GM12878 (cell line): ENCODE measurements around the gene RAD51B. TPM values are rescaled to one million over a fixed set of nuclear protein-coding genes. Genes with fewer than 3 reads are reported as not detected.

Source experiments
- BRCA1 ChIP-seq: IDR thresholded peaks from 2 replicates; pipeline ENCODE4 v1.6.1; 2011; ENCODE audit warnings: low read depth, low read length, improper control_type of control experiment
- CEBPB ChIP-seq, 2 experiments: fragments of 150-350 bp in 1 of 2; IDR thresholded peaks; 2 replicates each; pipeline ENCODE4 v1.6.1; 2012 to 2014; ENCODE audit warnings: low read depth in 2 of 2, low read length in 2 of 2, borderline replicate concordance in 1 of 2, inconsistent platforms in 1 of 2
- CHD4 ChIP-seq: fragments of 200-600 bp; sonication (generic); IDR thresholded peaks from 2 replicates; pipeline ENCODE4 v1.6.1; 2016; ENCODE audit warnings: mild to moderate bottlenecking
- DPF2 ChIP-seq: fragments of 450-650 bp; IDR thresholded peaks from 2 replicates; pipeline ENCODE4 v1.6.1; 2017; ENCODE audit warnings: mild to moderate bottlenecking
- EP300 ChIP-seq, 2 experiments: fragments of 150-350 bp in 1 of 2; IDR thresholded peaks; 2 replicates each; pipeline ENCODE4 v1.6.1; 2011 to 2012; ENCODE audit warnings: low read depth in 2 of 2, low read length in 2 of 2, borderline replicate concordance in 1 of 2, improper control_type of control experiment in 1 of 2, inconsistent platforms in 1 of 2; ENCODE audit not compliant: control insufficient read depth in 1 of 2
- EZH2 ChIP-seq: IDR thresholded peaks from 2 replicates; pipeline ENCODE4 v1.6.1; 2012; ENCODE audit warnings: low read depth, mild to moderate bottlenecking, control low read depth, inconsistent platforms, low read length, borderline replicate concordance; ENCODE audit not compliant: control insufficient read depth
- HDGF ChIP-seq: fragments of 450-650 bp; IDR thresholded peaks from 2 replicates; pipeline ENCODE4 v1.6.1; 2016; ENCODE audit warnings: antibody characterized with exemption
- IRF4 ChIP-seq: IDR thresholded peaks from 2 replicates; pipeline ENCODE4 v1.6.1; 2011; ENCODE audit warnings: low read depth, low read length
- LARP7 ChIP-seq: fragments of 450-650 bp; IDR thresholded peaks from 2 replicates; pipeline ENCODE4 v1.6.1; 2017; ENCODE audit warnings: mild to moderate bottlenecking
- MTA3 ChIP-seq: IDR thresholded peaks from 2 replicates; pipeline ENCODE4 v1.6.1; 2012; ENCODE audit warnings: low read length, inconsistent platforms, borderline replicate concordance
- MYB ChIP-seq: fragments of 150-350 bp; IDR thresholded peaks from 2 replicates; pipeline ENCODE4 v1.6.1; 2014; ENCODE audit warnings: mild to moderate bottlenecking, low read depth, low read length, borderline replicate concordance
- NFIC ChIP-seq: IDR thresholded peaks from 2 replicates; pipeline ENCODE4 v1.6.1; 2012; ENCODE audit warnings: low read depth, mild to moderate bottlenecking, inconsistent platforms, low read length, moderate library complexity
- PAX8 ChIP-seq: fragments of 450-650 bp; IDR thresholded peaks from 2 replicates; pipeline ENCODE4 v1.6.1; 2017; ENCODE audit warnings: mild to moderate bottlenecking, moderate library complexity
- POLR2AphosphoS5 ChIP-seq: IDR thresholded peaks from 2 replicates; pipeline ENCODE4 v1.6.1; 2011; ENCODE audit warnings: mild to moderate bottlenecking, low read length, inconsistent platforms
- RAD21 ChIP-seq: IDR thresholded peaks from 2 replicates; pipeline ENCODE4 v1.6.1; 2011; ENCODE audit warnings: mild to moderate bottlenecking, low read depth, low read length, moderate library complexity; ENCODE audit not compliant: insufficient read depth
- SMAD1 ChIP-seq: fragments of 450-650 bp; IDR thresholded peaks from 2 replicates; pipeline ENCODE4 v1.6.1; 2018; ENCODE audit warnings: mild to moderate bottlenecking, low read depth; ENCODE audit not compliant: partially characterized antibody
- SP1 ChIP-seq: IDR thresholded peaks from one replicate; pipeline ENCODE4 v1.6.1; 2011; ENCODE audit warnings: low read depth, low read length
- SPI1 ChIP-seq: IDR thresholded peaks from 2 replicates; pipeline ENCODE4 v1.6.1; 2011; ENCODE audit warnings: low read depth, mild to moderate bottlenecking, low read length, moderate library complexity, borderline replicate concordance; ENCODE audit not compliant: insufficient read depth
- SREBF2 ChIP-seq: IDR thresholded peaks from 2 replicates; pipeline ENCODE4 v1.6.1; 2012; ENCODE audit warnings: mild to moderate bottlenecking, low read length
- SRF ChIP-seq, 2 experiments: IDR thresholded peaks; 2 replicates each; pipeline ENCODE4 v1.6.1; 2011; ENCODE audit warnings: low read depth in 2 of 2, low read length in 2 of 2, mild to moderate bottlenecking in 1 of 2, moderate library complexity in 1 of 2
- SUPT20H ChIP-seq: IDR thresholded peaks from 2 replicates; pipeline ENCODE4 v1.6.1; 2011; ENCODE audit warnings: low read depth, mild to moderate bottlenecking, low read length, moderate library complexity, borderline replicate concordance; ENCODE audit not compliant: control insufficient read depth
- TAF1 ChIP-seq: IDR thresholded peaks from 2 replicates; pipeline ENCODE4 v1.6.1; 2011; ENCODE audit warnings: mild to moderate bottlenecking, low read depth, low read length, borderline replicate concordance
- TCF12 ChIP-seq: IDR thresholded peaks from 2 replicates; pipeline ENCODE4 v1.6.1; 2011; ENCODE audit warnings: low read depth, mild to moderate bottlenecking, low read length
- ZNF207 ChIP-seq: fragments of 450-650 bp; IDR thresholded peaks from 2 replicates; pipeline ENCODE4 v1.6.1; 2014; ENCODE audit warnings: antibody characterized with exemption, mild to moderate bottlenecking, borderline replicate concordance
- ZZZ3 ChIP-seq: IDR thresholded peaks from 2 replicates; pipeline ENCODE4 v1.6.1; 2011; ENCODE audit warnings: low read depth; ENCODE audit not compliant: control insufficient read depth, insufficient read length
- polyA plus RNA-seq, 11 experiments: library from polyadenylated mRNA; depleted of rRNA in 4 of 11; unstranded in 6 of 11; stranded (reverse) in 5 of 11; fragments of >200 nt; fragmentation: Nextera tagmentation in 4 of 11; fragmentation: Illumina TruSeq in 1 of 11; extraction: Ambion mirVana in 4 of 11; extraction: Trizol in 1 of 11; gene quantifications; 1 replicate in 1 of 11; 2 replicates in 10 of 11; pipeline versions ENCODE4 v1.2.1 to v1.2.3, GENCODE V29; 2011 to 2016; ENCODE audit warnings: inconsistent platforms in 2 of 11, missing spikeins in 2 of 11, low read depth in 1 of 11
- total RNA-seq, 4 experiments: library from RNA; depleted of rRNA in 3 of 4; stranded (reverse); fragments of >200 nt in 3 of 4; fragmentation: Illumina TruSeq in 1 of 4; extraction: Trizol in 1 of 4; gene quantifications; 2 replicates each; pipeline versions ENCODE4 v1.2.1 to v1.2.3, GENCODE V29; 2013 to 2021
- TF ChIP-seq, protein P1 (sequence below): fragments of 450-650 bp; IDR thresholded peaks from 2 replicates; pipeline ENCODE4 v1.6.1; 2017; ENCODE audit warnings: mild to moderate bottlenecking, moderate library complexity
- TF ChIP-seq, protein P2 (sequence below): fragments of 450-650 bp; IDR thresholded peaks from 2 replicates; pipeline ENCODE4 v1.6.1; 2018; ENCODE audit warnings: borderline replicate concordance, mild to moderate bottlenecking; ENCODE audit not compliant: partially characterized antibody

Gene RAD51B
- total and polyA plus RNA-seq, 10 of the 15 experiments (the other 5 are each of a cell fraction or from before 2014, with no cell fraction given) = 9.8 to 26.8 (median 21.3) TPM

DNA sequence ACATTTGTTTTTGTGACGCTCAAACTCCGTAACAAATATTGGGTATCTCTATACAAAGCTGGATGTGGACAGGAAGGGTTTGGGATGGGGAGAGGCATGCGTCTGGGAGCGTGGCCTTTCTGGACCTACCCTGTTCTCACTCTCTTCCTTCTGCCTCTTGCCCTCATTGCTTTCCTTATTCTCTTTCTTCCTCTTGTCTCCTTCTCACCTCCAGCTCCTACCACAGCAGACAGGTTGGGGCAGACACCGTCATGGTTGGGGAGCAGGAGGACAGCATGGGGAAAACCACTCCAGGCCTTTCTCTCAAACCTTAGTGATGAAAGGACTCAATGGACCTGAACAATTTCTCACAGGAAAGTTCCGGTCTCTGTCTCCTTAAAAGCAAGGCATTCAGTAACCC lies 465.3 kb downstream of the RAD51B start (continued):
- TF ChIP-seq TAF1 = 0 out of 2 replicates have a peak, but pooled peaks have one; percentile 34
- peak; percentile 67; the same call in 1 of the 2 replicates for TF ChIP-seq TCF12
- no peak for TF ChIP-seq NFIC
- no peak for TF ChIP-seq CHD4
- peak; percentile 21 to 22; a peak in 1 of 4 replicates for TF ChIP-seq EP300 (IDR thresholded peaks at IDR 0.05; ENCODE audit: borderline replicate concordance in 1 of 2, control insufficient read depth in 1 of 2, low read depth in 2 of 2, low read length in 2 of 2)
- TF ChIP-seq MYB = no peak
- TF ChIP-seq MTA3 = no peak
- TF ChIP-seq SPI1 = no peak
- TF ChIP-seq CEBPB (IDR thresholded peaks at IDR 0.05; ENCODE audit: borderline replicate concordance in 1 of 2, low read depth in 2 of 2, low read length in 2 of 2) = no peak
- peak; percentile 35 for TF ChIP-seq RAD21
- TF ChIP-seq SREBF2 = no peak
- peak; percentile 17 for TF ChIP-seq SMAD1
- TF ChIP-seq DPF2 = no peak
- 0 out of 2 replicates have a peak, but pooled peaks have one; percentile 18 for TF ChIP-seq IRF4
- TF ChIP-seq PAX8 = peak; percentile 34; the same call in 1 of the 2 replicates
- TF ChIP-seq SUPT20H = no peak
- 0 out of 4 replicates have a peak, but pooled peaks of 1 of the 2 experiments have one; percentile 26 for TF ChIP-seq SRF (IDR thresholded peaks at IDR 0.05; ENCODE audit: low read depth in 2 of 2, low read length in 2 of 2)
- TF ChIP-seq, protein P1, sequence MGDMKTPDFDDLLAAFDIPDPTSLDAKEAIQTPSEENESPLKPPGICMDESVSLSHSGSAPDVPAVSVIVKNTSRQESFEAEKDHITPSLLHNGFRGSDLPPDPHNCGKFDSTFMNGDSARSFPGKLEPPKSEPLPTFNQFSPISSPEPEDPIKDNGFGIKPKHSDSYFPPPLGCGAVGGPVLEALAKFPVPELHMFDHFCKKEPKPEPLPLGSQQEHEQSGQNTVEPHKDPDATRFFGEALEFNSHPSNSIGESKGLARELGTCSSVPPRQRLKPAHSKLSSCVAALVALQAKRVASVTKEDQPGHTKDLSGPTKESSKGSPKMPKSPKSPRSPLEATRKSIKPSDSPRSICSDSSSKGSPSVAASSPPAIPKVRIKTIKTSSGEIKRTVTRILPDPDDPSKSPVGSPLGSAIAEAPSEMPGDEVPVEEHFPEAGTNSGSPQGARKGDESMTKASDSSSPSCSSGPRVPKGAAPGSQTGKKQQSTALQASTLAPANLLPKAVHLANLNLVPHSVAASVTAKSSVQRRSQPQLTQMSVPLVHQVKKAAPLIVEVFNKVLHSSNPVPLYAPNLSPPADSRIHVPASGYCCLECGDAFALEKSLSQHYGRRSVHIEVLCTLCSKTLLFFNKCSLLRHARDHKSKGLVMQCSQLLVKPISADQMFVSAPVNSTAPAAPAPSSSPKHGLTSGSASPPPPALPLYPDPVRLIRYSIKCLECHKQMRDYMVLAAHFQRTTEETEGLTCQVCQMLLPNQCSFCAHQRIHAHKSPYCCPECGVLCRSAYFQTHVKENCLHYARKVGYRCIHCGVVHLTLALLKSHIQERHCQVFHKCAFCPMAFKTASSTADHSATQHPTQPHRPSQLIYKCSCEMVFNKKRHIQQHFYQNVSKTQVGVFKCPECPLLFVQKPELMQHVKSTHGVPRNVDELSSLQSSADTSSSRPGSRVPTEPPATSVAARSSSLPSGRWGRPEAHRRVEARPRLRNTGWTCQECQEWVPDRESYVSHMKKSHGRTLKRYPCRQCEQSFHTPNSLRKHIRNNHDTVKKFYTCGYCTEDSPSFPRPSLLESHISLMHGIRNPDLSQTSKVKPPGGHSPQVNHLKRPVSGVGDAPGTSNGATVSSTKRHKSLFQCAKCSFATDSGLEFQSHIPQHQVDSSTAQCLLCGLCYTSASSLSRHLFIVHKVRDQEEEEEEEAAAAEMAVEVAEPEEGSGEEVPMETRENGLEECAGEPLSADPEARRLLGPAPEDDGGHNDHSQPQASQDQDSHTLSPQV = 0 out of 2 replicates have a peak, but pooled peaks have one; percentile 29
- TF ChIP-seq BRCA1 = no peak
- TF ChIP-seq LARP7 = no peak
- no peak for TF ChIP-seq SP1
- no peak for TF ChIP-seq ZNF207
- peak; percentile 11; the same call in 1 of the 2 replicates for TF ChIP-seq HDGF
- no peak for TF ChIP-seq EZH2
- TF ChIP-seq, protein P2, sequence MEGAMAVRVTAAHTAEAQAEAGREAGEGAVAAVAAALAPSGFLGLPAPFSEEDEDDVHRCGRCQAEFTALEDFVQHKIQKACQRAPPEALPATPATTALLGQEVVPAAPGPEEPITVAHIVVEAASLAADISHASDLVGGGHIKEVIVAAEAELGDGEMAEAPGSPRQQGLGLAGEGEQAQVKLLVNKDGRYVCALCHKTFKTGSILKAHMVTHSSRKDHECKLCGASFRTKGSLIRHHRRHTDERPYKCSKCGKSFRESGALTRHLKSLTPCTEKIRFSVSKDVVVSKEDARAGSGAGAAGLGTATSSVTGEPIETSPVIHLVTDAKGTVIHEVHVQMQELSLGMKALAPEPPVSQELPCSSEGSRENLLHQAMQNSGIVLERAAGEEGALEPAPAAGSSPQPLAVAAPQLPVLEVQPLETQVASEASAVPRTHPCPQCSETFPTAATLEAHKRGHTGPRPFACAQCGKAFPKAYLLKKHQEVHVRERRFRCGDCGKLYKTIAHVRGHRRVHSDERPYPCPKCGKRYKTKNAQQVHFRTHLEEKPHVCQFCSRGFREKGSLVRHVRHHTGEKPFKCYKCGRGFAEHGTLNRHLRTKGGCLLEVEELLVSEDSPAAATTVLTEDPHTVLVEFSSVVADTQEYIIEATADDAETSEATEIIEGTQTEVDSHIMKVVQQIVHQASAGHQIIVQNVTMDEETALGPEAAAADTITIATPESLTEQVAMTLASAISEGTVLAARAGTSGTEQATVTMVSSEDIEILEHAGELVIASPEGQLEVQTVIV = no peak
- no peak; the same call in 1 of the 2 replicates for TF ChIP-seq POLR2AphosphoS5
- TF ChIP-seq ZZZ3 = no peak
